Parathyroid adenoma (tissue), 2 donors: ENCODE measurements around the gene TGFBR3.

ENCODE experiments used
- H2AFZ ChIP-seq: fragments of 300-600 bp; sonication (generic); one replicate; pipeline ENCODE4 v1.7.0; 2017; ENCODE audit warnings: antibody characterized with exemption, mild to moderate bottlenecking
- H3K27ac ChIP-seq: fragments of 300-600 bp; sonication (generic); one replicate; pipeline ENCODE4 v1.7.0; 2017
- H3K27me3 ChIP-seq: fragments of 300-600 bp; sonication (generic); one replicate; pipeline ENCODE4 v1.7.0; 2017; ENCODE audit warnings: low read length; ENCODE audit not compliant: control insufficient read depth, insufficient read depth
- H3K36me3 ChIP-seq: fragments of 300-600 bp; sonication (generic); one replicate; pipeline ENCODE4 v1.7.0; 2017; ENCODE audit warnings: low read length; ENCODE audit not compliant: control insufficient read depth, insufficient read depth
- H3K4me1 ChIP-seq: fragments of 300-600 bp; sonication (generic); one replicate; pipeline ENCODE4 v1.7.0; 2017; ENCODE audit warnings: control low read depth
- H3K4me2 ChIP-seq: fragments of 300-600 bp; sonication (generic); one replicate; pipeline ENCODE4 v1.7.0; 2017; ENCODE audit warnings: low read length
- H3K4me3 ChIP-seq: fragments of 300-600 bp; sonication (generic); one replicate; pipeline ENCODE4 v1.7.0; 2017; ENCODE audit warnings: low read depth, low read length
- H3K79me2 ChIP-seq: fragments of 300-600 bp; sonication (generic); one replicate; pipeline ENCODE4 v1.7.0; 2017; ENCODE audit warnings: control low read depth
- H3K9ac ChIP-seq: fragments of 300-600 bp; sonication (generic); one replicate; pipeline ENCODE4 v1.7.0; 2017; ENCODE audit warnings: mild to moderate bottlenecking
- H3K9me3 ChIP-seq: fragments of 300-600 bp; sonication (generic); one replicate; pipeline ENCODE4 v1.7.0; 2017; ENCODE audit warnings: low read length; ENCODE audit not compliant: control insufficient read depth
- CTCF ChIP-seq: fragments of 300-600 bp; sonication (generic); IDR thresholded peaks from one replicate; pipeline ENCODE4 v1.7.0; 2017; ENCODE audit warnings: antibody characterized with exemption, mild to moderate bottlenecking
- donor health status: primary hyperparathyroidism.

Gene TGFBR3

GRCh38 chr1:91811363-91812025 lies 74.5 kb downstream of the TGFBR3 start:
- no peaks in the 10 kb centered on the region for H3K4me1 ChIP-seq
- no peaks in the 10 kb centered on the region for H3K79me2 ChIP-seq
- no peaks in the 10 kb centered on the region for H3K36me3 ChIP-seq
- no peak overlapping the region for H3K9ac ChIP-seq
- H3K27ac ChIP-seq: no peak overlapping the region
- no peak overlapping the region for H2AFZ ChIP-seq
- no peaks in the 10 kb centered on the region for H3K9me3 ChIP-seq
- H3K4me2 ChIP-seq: no peak overlapping the region
- no peak overlapping the region for H3K4me3 ChIP-seq
- no peaks in the 10 kb centered on the region for H3K27me3 ChIP-seq
- no peak for TF ChIP-seq CTCF

GRCh38 chr1:91809317-91809716 lies 76.6 kb downstream of the TGFBR3 start:
- H3K36me3 ChIP-seq: no peaks in the 10 kb centered on the region
- H3K4me2 ChIP-seq: no peak overlapping the region
- no peak overlapping the region for H3K9ac ChIP-seq
- no peak overlapping the region for H3K4me3 ChIP-seq
- no peak overlapping the region for H3K27ac ChIP-seq
- H3K27me3 ChIP-seq: no peaks in the 10 kb centered on the region
- H3K9me3 ChIP-seq: no peaks in the 10 kb centered on the region
- no peak for TF ChIP-seq CTCF
- H3K79me2 ChIP-seq: no peaks in the 10 kb centered on the region
- H2AFZ ChIP-seq: no peak overlapping the region
- peaks cover 2% of the 10 kb centered on the region for H3K4me1 ChIP-seq

GRCh38 chr1:91807921-91808620 lies 77.9 kb downstream of the TGFBR3 start:
- no peak overlapping the region for H3K27ac ChIP-seq
- no peak overlapping the region for H3K4me2 ChIP-seq
- H3K9ac ChIP-seq: no peak overlapping the region

GRCh38 chr1:91806769-91807700 lies 78.9 kb downstream of the TGFBR3 start:
- Histone ChIP-seq H3K9me3 (no peaks in the 10 kb centered on the region), H2AFZ (no peak overlapping the region), H3K27ac (no peak overlapping the region), H3K4me1 (peaks cover 2% of the 10 kb centered on the region), H3K36me3 (no peaks in the 10 kb centered on the region), H3K9ac (no peak overlapping the region), H3K4me2 (no peak overlapping the region), H3K27me3 (no peaks in the 10 kb centered on the region), H3K79me2 (no peaks in the 10 kb centered on the region), H3K4me3 (no peak overlapping the region)
- no peak for TF ChIP-seq CTCF

More at GRCh38 chr1:91807921-91808620, 77.9 kb downstream of the TGFBR3 start:
- H3K4me1 ChIP-seq: peaks cover 2% of the 10 kb centered on the region
- H3K4me3 ChIP-seq: no peak overlapping the region
- H3K79me2 ChIP-seq: no peaks in the 10 kb centered on the region
- no peaks in the 10 kb centered on the region for H3K9me3 ChIP-seq
- H2AFZ ChIP-seq: no peak overlapping the region
- no peaks in the 10 kb centered on the region for H3K36me3 ChIP-seq
- no peaks in the 10 kb centered on the region for H3K27me3 ChIP-seq
- TF ChIP-seq CTCF: no peak
